GM18520 (cell line): ENCODE data around the gene CCDC170.

Experiments
- ATAC-seq: cut with Tn5 transposase; IDR thresholded peaks from one replicate; pipeline ENCODE4 v1.9.1; 2021; ENCODE audit not compliant: unreplicated experiment

Gene CCDC170

GRCh38 chr6:151616091-151616513 lies 122.3 kb downstream of the CCDC170 start:
- no peak for ATAC-seq

- no peak for ATAC-seq
These were observed 122.8 kb downstream of the CCDC170 start for GRCh38 chr6:151616600-151616999.

- no peak for ATAC-seq
These were observed 123.7 kb downstream of the CCDC170 start for GRCh38 chr6:151617539-151617938.

- no peak for ATAC-seq
These were observed 124.9 kb downstream of the CCDC170 start for GRCh38 chr6:151618717-151619116.

- no peak for ATAC-seq
These were observed 126.4 kb downstream of the CCDC170 start for GRCh38 chr6:151620179-151620578.

GRCh38 chr6:151624071-151624470 lies 130.3 kb downstream of the CCDC170 start:
- no peak for ATAC-seq

GRCh38 chr6:151624481-151624880 lies 130.7 kb downstream of the CCDC170 start:
- ATAC-seq: no peak

- no peak for ATAC-seq
These were observed 131.2 kb downstream of the CCDC170 start for GRCh38 chr6:151624900-151625536.

- ATAC-seq: no peak
These were observed 134.1 kb downstream of the CCDC170 start for GRCh38 chr6:151627689-151628444.

GRCh38 chr6:151629791-151630190 lies 136.0 kb downstream of the CCDC170 start:
- ATAC-seq: no peak

GRCh38 chr6:151630387-151630786 lies 136.6 kb downstream of the CCDC170 start:
- no peak for ATAC-seq

- ATAC-seq: no peak
These were observed 137.3 kb downstream of the CCDC170 start for GRCh38 chr6:151630991-151631655.

- ATAC-seq: no peak
These were observed 138.7 kb downstream of the CCDC170 start for GRCh38 chr6:151632415-151632987.

- no peak for ATAC-seq
These were observed 139.9 kb downstream of the CCDC170 start for GRCh38 chr6:151633526-151634335.

- ATAC-seq: no peak
These were observed 140.5 kb downstream of the CCDC170 start for GRCh38 chr6:151634336-151634720.

GRCh38 chr6:151635741-151636140 lies 141.9 kb downstream of the CCDC170 start:
- ATAC-seq: no peak

- no peak for ATAC-seq
These were observed 144.0 kb downstream of the CCDC170 start for GRCh38 chr6:151637814-151638213.

- ATAC-seq: no peak
These were observed 145.9 kb downstream of the CCDC170 start for GRCh38 chr6:151639750-151640149.

- no peak for ATAC-seq
These were observed 147.2 kb downstream of the CCDC170 start for GRCh38 chr6:151641028-151641427.

- no peak for ATAC-seq
These were observed 154.3 kb downstream of the CCDC170 start for GRCh38 chr6:151647976-151648639.
